Large intestine (tissue), 3 donors: Measurements from ENCODE around the gene LAP3. TPM values are rescaled to one million over a fixed set of nuclear protein-coding genes. Genes with fewer than 3 reads are reported as not detected.
A peak's percentile ranks its signal among the peaks of the same experiment; 100 is the strongest.

Source experiments
- DNase-seq, 2 donors: peaks; one replicate each; pipeline versions ENCODE4 v3.0.0 to v3.0.0-alpha.2; 2013
- H3K27ac ChIP-seq: one replicate; pipeline ENCODE4 v1.5.1; 2013; ENCODE audit warnings: low read length
- H3K27me3 ChIP-seq: 2 replicates; pipeline ENCODE4 v1.6.1; 2013; ENCODE audit warnings: low read length; ENCODE audit not compliant: control insufficient read depth, insufficient read depth
- H3K36me3 ChIP-seq: 2 replicates; pipeline ENCODE4 v1.6.1; 2013; ENCODE audit warnings: low read length; ENCODE audit not compliant: control insufficient read depth, insufficient read depth
- H3K4me1 ChIP-seq: one replicate; pipeline ENCODE4 v1.6.1; 2013; ENCODE audit warnings: low read length; ENCODE audit not compliant: control insufficient read depth, insufficient read depth
- H3K4me3 ChIP-seq: one replicate; pipeline ENCODE4 v1.5.1; 2013; ENCODE audit warnings: low read length
- H3K9me3 ChIP-seq: one replicate; pipeline ENCODE4 v1.6.1; 2013; ENCODE audit warnings: mild to moderate bottlenecking, low read depth, low read length, moderate library complexity; ENCODE audit not compliant: control insufficient read depth
- WGBS: methylation state at CpG from one replicate; pipeline ENCODE4 v1.1.5; 2013; ENCODE audit warnings: low lambda C conversion rate; ENCODE audit not compliant: insufficient coverage; 5-methylcytosine and 5-hydroxymethylcytosine counted together
- polyA plus RNA-seq: library from polyadenylated mRNA; unstranded; fragments of 120-200 nt; gene quantifications from one replicate; pipeline ENCODE4 v1.2.1, GENCODE V29; 2013

LAP3 gene
- polyA plus RNA-seq, 1 donor: 76.1 TPM

DNA sequence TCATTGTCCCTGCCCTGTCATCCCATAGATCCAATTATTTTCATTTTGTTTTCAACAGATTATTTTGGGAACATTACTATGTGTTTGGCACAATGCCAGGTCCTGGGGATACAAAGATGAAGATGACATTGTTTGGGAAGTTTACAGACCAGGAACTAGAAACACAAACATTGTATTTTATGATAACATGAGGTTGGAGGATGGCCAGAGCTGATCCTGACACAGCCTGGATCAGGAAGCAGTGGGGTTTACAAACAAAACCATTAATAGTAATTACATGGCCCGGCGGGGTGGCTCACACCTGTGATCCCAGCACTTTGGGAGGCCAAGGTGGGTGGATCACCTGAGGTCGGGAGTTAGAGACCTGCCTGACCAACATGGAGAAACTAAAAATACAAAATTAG is 32.2 kb upstream of the LAP3 start:
- Histone ChIP-seq H3K4me1 (no peaks in the 10 kb centered on the region), H3K4me3 (no peak overlapping the region), H3K27ac (no peak overlapping the region), H3K27me3 (no peaks in the 10 kb centered on the region), H3K9me3 (no peaks in the 10 kb centered on the region), H3K36me3 (no peaks in the 10 kb centered on the region)
- DNase-seq: peak in 1 of 2 donors; percentile 17
- no CpG with 5 or more reads among the region's 3 CpGs for WGBS

DNA sequence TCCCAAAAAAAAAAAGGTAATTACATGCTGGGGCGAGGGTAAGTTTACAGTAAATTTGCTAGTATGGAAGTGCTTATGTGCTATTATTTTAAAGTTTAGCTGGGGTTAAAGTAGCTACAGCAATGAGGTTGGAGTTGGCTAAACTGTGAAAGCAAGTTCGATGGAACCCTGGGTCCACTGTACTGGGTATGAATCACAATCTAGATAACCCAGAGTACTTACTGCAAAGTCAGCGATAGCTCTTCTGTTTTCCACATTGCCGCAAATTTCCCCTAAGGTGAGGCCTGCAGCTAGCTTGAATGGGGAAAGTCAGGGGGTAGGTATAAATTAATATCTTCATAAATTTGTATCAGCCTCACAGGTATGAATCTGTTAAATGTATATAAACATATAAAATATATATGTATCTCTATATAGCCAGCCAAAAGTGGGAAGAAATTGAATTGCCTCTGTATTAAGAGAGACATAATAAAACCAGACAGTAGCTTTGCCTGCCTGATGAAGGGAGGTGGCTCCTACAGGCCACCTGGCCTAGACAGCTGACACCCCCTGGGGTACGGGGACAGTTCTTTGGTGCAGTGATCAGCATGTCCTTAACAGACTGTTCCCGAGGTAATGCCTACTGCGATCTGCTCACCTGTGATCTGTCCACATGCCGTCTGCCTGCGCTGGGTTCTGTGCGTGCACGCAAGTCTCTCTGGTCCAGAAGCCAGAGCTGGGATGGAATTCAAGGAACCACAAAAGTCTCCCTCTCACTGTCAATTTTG is 31.4 kb upstream of the LAP3 start:
- no peak for DNase-seq
- H3K27me3 ChIP-seq: no peaks in the 10 kb centered on the region
- H3K27ac ChIP-seq: no peak overlapping the region
- WGBS: 100% methylated on average over 1 of the region's 11 CpGs
- no peaks in the 10 kb centered on the region for H3K4me1 ChIP-seq
- no peaks in the 10 kb centered on the region for H3K9me3 ChIP-seq
- H3K36me3 ChIP-seq: no peaks in the 10 kb centered on the region
- no peak overlapping the region for H3K4me3 ChIP-seq

DNA sequence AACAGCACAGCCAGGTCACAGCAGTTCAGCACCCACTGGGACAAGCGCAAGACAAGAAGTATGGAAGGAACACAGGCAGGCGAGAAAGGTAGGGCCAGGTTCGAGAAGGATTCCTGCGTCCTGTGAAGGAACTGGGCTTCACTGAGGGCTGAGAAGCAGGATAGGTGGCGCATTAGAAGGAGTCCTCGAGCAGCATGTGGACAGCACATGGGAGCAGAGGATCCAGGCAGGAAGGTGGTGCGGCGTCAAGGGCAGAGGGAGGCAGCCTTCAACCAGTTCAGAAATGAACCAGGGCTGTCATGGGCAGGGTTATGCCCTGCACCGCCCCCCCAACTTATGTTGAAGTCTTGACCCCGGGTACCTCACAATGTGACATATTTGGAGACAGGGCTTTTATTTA is 30.8 kb upstream of the LAP3 start:
- DNase-seq: no peak
- WGBS: 100% methylated on average over 1 of the region's 10 CpGs
- H3K4me1 ChIP-seq: no peaks in the 10 kb centered on the region
- H3K4me3 ChIP-seq: no peak overlapping the region
- no peak overlapping the region for H3K27ac ChIP-seq
- H3K9me3 ChIP-seq: no peaks in the 10 kb centered on the region
- H3K36me3 ChIP-seq: no peaks in the 10 kb centered on the region
- no peaks in the 10 kb centered on the region for H3K27me3 ChIP-seq

DNA sequence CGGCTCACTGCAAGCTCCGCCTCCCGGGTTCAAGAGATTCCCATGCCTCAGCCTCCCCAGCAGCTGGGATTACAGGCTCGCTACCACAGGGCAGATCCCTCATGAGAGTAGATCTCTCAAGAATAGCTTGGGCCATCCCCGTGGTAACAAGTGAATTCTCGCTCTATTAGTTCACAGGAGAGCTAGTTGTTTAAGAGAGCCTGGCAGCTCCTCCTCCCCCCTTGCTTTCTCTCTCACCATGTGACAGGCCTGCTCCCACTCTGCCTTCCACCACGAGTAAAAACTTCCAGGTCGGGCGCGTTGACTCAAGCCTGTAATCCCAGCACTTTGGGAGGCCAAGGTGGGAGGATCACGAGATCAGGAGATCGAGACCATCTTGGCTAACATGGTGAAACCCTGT is 30.3 kb upstream of the LAP3 start:
- Histone ChIP-seq H3K27ac (no peak overlapping the region), H3K4me1 (no peaks in the 10 kb centered on the region), H3K36me3 (no peaks in the 10 kb centered on the region), H3K27me3 (peaks cover 3% of the 10 kb centered on the region), H3K9me3 (no peaks in the 10 kb centered on the region), H3K4me3 (no peak overlapping the region)
- DNase-seq: no peak
- WGBS: no CpG with 5 or more reads among the region's 12 CpGs

DNA sequence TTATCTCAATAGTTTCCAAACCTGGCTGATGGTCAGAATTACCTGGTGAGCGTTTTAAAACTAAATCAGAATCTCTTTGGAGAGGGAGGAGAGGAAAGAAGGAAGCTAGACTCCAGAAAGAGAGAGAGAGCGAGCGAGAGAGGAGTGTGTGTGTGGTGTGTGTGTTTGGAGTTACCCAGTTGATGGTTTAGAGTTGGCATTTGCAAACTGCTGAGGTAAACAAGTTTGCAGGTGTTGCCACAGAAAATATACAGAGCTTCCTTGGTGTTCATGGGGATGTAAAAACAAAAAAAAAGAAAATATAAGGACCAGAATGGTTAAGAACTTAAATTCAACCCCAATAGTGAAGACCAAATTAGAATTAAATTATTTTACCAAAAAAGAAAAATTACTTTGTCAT is 26.4 kb upstream of the LAP3 start:
- 80% methylated on average over 1 of the region's 3 CpGs for WGBS
- no peak overlapping the region for H3K27ac ChIP-seq
- no peaks in the 10 kb centered on the region for H3K9me3 ChIP-seq
- peaks cover 6% of the 10 kb centered on the region for H3K27me3 ChIP-seq
- DNase-seq: no peak
- no peak overlapping the region for H3K4me3 ChIP-seq
- no peaks in the 10 kb centered on the region for H3K36me3 ChIP-seq
- H3K4me1 ChIP-seq: no peaks in the 10 kb centered on the region

DNA sequence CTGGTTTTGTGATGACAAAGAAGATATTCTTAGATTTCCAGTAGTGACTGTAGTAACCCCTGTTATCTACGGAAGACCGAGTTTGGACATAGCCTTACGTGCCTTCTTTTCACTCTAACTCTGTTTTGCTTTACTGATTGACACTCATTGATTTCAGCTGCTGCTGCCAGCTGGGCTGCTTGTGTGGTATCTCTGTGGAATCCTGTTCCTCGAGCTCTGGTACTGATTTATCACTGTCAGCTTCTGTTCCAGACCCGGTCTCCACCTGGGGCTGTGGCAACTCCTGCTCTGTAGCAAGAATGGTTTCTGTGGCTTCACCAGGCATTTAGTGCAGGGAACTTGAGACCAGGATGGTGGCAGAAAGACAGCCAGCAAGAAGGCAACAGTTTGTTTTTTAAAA is 24.6 kb upstream of the LAP3 start:
- Histone ChIP-seq H3K9me3 (no peaks in the 10 kb centered on the region), H3K27me3 (peaks cover 6% of the 10 kb centered on the region), H3K27ac (no peak overlapping the region), H3K36me3 (no peaks in the 10 kb centered on the region), H3K4me3 (no peak overlapping the region), H3K4me1 (no peaks in the 10 kb centered on the region)
- WGBS: 73% methylated on average over 3 of the region's 5 CpGs
- DNase-seq: no peak

DNA sequence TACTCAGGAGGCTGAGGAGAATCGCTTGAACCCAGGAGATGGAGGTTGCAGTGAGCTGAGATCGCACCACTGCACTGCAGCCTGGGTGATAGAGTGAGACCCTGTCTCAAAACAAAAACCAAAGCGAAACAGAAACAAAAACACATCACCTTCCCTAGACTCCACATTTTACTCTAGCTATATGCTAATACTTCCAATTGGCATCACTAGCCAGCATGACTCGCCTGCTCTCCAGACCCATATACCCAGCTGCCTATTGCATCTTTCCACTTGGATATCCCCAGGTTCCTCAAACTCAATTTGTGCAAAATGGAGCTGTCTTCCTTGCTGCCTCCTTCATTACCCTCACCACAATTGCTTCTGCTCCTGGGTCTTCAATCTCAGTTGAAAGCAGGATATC is 22.4 kb upstream of the LAP3 start:
- Histone ChIP-seq H3K36me3 (no peaks in the 10 kb centered on the region), H3K4me3 (no peak overlapping the region), H3K4me1 (peaks cover 5% of the 10 kb centered on the region), H3K27me3 (peaks cover 6% of the 10 kb centered on the region), H3K27ac (no peak overlapping the region), H3K9me3 (no peaks in the 10 kb centered on the region)
- DNase-seq: no peak
- WGBS: 100% methylated on average over 2 of the region's 4 CpGs

DNA sequence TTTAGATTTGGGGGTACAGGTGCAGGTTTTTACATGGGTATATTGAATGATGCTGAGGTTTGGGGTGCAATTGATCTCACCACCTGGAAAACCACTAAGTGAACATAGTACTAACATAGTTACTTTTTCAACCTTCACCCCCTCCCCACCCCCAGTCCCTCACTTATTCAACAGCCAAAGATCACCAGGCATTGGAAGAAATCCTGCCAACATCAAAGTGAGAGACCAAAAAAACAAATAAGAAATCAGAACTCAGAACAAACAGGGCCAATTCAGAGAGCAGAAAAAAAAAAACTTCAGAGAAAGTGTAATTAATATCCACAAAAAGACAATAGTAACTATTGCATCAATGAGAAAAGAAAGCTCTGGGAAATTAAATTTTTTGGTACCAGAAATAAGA is 20.5 kb upstream of the LAP3 start:
- Histone ChIP-seq H3K4me3 (no peak overlapping the region), H3K27me3 (peaks cover 5% of the 10 kb centered on the region), H3K27ac (no peak overlapping the region), H3K9me3 (no peaks in the 10 kb centered on the region), H3K4me1 (peaks cover 5% of the 10 kb centered on the region), H3K36me3 (no peaks in the 10 kb centered on the region)
- DNase-seq: no peak

DNA sequence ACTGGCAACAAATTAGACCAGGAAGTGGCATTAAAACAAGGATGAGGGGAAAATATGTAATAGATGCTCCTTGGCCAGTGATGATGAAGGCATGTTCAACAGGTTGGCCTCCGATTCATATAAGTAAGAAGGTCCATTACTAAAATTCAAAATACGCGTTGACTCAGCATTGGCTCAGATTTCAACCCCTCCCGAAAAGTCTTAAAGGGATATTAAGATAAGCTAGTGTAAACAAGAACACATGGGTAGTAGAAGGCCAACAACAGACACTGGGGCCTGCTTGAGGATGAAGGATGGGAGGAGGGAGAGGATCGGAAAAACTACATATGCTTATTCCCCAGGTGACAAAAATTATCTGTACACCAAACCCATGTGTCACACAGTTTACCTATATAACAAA is 19.1 kb upstream of the LAP3 start:
- 86% methylated on average over 1 of the region's 5 CpGs for WGBS
- peaks cover 5% of the 10 kb centered on the region for H3K4me1 ChIP-seq
- H3K36me3 ChIP-seq: no peaks in the 10 kb centered on the region
- H3K27ac ChIP-seq: no peak overlapping the region
- H3K4me3 ChIP-seq: no peak overlapping the region
- H3K27me3 ChIP-seq: peaks cover 3% of the 10 kb centered on the region
- DNase-seq: no peak
- H3K9me3 ChIP-seq: no peaks in the 10 kb centered on the region

DNA sequence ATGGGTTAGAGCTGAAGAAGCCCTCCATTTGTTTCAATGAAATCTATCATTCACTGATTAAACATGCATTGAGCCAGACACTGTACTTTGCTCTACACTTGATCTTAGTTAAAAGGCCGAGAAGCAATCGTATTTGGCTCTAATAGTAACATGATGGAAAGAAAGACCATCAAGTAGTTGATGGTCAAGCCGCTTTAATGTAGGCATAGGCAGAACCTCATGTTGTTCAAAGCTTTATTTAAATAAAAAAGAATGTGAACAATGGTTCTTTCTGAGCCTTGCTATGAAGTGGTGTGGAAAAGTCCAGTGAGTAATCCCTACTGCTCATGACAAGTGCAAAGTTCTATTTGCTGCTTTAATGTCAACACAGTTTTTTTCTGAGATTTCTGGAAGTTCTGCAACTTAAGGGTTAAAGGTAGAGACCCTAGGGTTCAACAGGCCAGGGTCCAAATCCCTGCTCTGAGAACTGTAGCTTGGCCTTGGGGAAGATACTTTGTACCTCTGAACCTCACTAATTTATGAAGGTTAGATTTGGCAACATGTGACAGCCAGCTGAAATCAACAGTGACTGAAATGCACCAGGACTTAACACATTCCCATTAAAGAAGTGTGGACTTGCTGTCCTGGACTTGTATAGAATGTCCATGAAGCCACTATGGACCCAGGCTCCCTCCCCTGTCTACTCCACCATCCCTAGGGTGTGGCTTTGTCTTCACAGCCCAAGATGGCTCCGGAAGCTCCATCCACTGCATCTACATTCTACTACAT is 17.9 kb upstream of the LAP3 start:
- H3K4me3 ChIP-seq: no peak overlapping the region
- no peaks in the 10 kb centered on the region for H3K36me3 ChIP-seq
- peaks cover 3% of the 10 kb centered on the region for H3K27me3 ChIP-seq
- no CpG with 5 or more reads among the region's 4 CpGs for WGBS
- H3K9me3 ChIP-seq: no peaks in the 10 kb centered on the region
- peak overlapping the region; percentile 41 for H3K27ac ChIP-seq
- peak; percentile 37 to 77 for DNase-seq
- peaks cover 5% of the 10 kb centered on the region for H3K4me1 ChIP-seq

DNA sequence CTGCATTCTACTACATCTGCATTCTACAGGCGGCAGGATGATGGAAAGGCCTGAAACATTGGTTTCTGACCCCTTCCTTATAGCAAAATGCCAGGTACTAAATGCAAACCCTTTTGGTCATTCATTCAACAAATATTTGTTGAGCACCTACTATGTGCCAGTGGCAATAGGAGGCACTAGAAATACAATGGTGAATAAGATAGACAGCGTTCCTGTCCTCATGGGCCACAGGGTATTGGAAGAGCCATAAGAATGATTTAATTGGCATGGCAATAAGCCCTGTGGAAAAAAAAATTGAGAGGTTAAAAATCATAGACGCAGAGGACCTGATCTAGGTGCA is 17.3 kb upstream of the LAP3 start:
- DNase-seq: no peak
- H3K27ac ChIP-seq: peak overlapping the region; percentile 11
- H3K9me3 ChIP-seq: no peaks in the 10 kb centered on the region
- no peak overlapping the region for H3K4me3 ChIP-seq
- peaks cover 3% of the 10 kb centered on the region for H3K27me3 ChIP-seq
- 86% methylated on average over 1 of the region's 3 CpGs for WGBS
- peaks cover 5% of the 10 kb centered on the region for H3K4me1 ChIP-seq
- H3K36me3 ChIP-seq: no peaks in the 10 kb centered on the region
